WTC11 (cell line): Measurements from ENCODE around the gene UBXN4.

Experiments
- CREM ChIP-seq: sonication (generic); formaldehyde crosslinking; IDR thresholded peaks from 2 replicates; pipeline ENCODE4 v1.8.1; 2022; ENCODE audit warnings: mild to moderate bottlenecking, missing genetic modification reagents, moderate library complexity
- CTCF ChIP-seq: fragments of 200-600 bp; IDR thresholded peaks from 2 replicates; pipeline ENCODE4 v1.8.0; 2022; ENCODE audit warnings: antibody characterized with exemption
- ELF4 ChIP-seq: sonication (generic); formaldehyde crosslinking; IDR thresholded peaks from 2 replicates; pipeline ENCODE4 v1.8.1; 2022; ENCODE audit warnings: low read depth, mild to moderate bottlenecking, moderate library complexity, missing genetic modification reagents
- NFYB ChIP-seq: sonication (generic); formaldehyde crosslinking; conservative IDR thresholded peaks from 2 replicates; pipeline ENCODE4 v1.8.0; 2022; ENCODE audit warnings: low read depth, missing genetic modification reagents
- TF ChIP-seq, protein P1 (sequence below): sonication (generic); formaldehyde crosslinking; IDR thresholded peaks from 2 replicates; pipeline ENCODE4 v1.8.1; 2022; ENCODE audit warnings: low read depth, missing genetic modification reagents, borderline replicate concordance

DNA sequence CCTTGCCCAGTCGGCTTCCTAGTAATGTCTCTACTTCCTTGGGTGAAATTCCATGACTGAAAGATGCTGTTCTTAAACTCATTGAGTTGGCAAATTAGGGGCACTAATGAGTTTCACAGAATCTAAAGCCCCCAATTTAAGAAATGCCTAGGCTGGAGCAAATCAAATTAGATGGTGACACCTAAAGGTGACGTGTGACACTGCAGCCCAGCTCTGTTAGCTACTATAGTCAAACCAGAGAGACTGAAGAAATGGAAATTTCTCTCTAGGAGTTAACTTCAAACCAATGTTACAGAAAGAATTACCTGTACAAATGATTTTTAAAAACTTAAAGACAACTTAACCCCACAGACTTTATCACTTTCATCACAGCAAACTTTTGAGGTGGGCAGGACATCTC, 58.1 kb downstream of the UBXN4 start:
- TF ChIP-seq CTCF (no peak), CREM (CRISPR knock-in tag) (no peak), ELF4 (CRISPR knock-in tag) (no peak), NFYB (no peak)
- TF ChIP-seq, protein P1, sequence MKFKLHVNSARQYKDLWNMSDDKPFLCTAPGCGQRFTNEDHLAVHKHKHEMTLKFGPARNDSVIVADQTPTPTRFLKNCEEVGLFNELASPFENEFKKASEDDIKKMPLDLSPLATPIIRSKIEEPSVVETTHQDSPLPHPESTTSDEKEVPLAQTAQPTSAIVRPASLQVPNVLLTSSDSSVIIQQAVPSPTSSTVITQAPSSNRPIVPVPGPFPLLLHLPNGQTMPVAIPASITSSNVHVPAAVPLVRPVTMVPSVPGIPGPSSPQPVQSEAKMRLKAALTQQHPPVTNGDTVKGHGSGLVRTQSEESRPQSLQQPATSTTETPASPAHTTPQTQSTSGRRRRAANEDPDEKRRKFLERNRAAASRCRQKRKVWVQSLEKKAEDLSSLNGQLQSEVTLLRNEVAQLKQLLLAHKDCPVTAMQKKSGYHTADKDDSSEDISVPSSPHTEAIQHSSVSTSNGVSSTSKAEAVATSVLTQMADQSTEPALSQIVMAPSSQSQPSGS (CRISPR knock-in tag): no peak
